ENCODE results near the gene SDHAF3.

DNA sequence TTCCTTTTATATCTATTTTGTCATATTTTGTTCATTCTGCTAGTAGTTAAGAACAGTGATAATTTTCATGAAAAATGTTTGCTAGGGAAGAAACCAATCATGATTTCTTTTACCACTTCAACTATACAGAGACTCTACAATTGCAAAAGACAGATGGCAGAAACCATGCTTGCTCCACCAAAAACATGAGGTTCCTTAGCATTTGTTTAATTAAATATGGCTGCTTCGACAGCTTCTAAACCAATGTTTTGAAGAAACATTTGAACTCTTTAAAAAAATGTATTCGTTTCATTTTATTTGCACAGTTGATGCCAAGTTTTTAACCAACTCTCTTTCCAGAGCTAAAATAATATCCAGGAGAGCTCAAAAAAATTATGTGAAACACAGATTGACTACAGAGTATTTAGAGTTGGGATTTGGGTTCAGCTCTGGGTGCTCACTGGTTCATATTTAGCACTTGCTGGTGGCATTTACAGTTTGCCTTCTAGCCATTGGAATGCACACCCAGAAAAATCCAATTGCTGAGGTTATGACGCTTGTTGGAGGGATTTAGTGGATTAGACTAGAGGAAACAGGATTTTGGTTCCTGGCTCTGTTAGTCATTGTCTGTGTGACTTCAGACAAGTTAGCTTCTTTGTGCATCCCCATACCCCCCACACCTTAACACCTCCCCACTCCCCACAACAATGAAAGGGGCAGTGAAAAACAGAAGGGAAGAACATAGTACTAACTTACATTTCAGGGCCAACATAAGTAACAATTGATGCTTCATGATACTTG, 35.8 kb upstream of the SDHAF3 start:
- TF ChIP-seq, protein P1, sequence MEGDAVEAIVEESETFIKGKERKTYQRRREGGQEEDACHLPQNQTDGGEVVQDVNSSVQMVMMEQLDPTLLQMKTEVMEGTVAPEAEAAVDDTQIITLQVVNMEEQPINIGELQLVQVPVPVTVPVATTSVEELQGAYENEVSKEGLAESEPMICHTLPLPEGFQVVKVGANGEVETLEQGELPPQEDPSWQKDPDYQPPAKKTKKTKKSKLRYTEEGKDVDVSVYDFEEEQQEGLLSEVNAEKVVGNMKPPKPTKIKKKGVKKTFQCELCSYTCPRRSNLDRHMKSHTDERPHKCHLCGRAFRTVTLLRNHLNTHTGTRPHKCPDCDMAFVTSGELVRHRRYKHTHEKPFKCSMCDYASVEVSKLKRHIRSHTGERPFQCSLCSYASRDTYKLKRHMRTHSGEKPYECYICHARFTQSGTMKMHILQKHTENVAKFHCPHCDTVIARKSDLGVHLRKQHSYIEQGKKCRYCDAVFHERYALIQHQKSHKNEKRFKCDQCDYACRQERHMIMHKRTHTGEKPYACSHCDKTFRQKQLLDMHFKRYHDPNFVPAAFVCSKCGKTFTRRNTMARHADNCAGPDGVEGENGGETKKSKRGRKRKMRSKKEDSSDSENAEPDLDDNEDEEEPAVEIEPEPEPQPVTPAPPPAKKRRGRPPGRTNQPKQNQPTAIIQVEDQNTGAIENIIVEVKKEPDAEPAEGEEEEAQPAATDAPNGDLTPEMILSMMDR (IDR thresholded peaks at IDR 0.05): no peak
- no peak for TF ChIP-seq POLR2A (IDR thresholded peaks at IDR 0.05)

Measured in tibial nerve (tissue), 3 donors.